Upper lobe of right lung (tissue), 1 donor: ENCODE data around the gene AP3B1. TPM values are rescaled to one million over a fixed set of nuclear protein-coding genes. Genes with fewer than 3 reads are reported as not detected.
A peak's percentile ranks its signal among the peaks of the same experiment; 100 is the strongest.

Experiments
- ATAC-seq: fragments of 200-7000 bp; cut with Tn5 transposase; one replicate; pipeline ENCODE4 v1.9.1; 2020; ENCODE audit warnings: mild to moderate bottlenecking, moderate library complexity
- DNase-seq: peaks from one replicate; pipeline ENCODE4 v3.0.0-alpha.2; 2020
- H3K27ac ChIP-seq: fragments of 200-600 bp; one replicate; pipeline ENCODE4 v1.8.0; 2022
- H3K27me3 ChIP-seq: fragments of 200-600 bp; one replicate; pipeline ENCODE4 v1.8.0; 2022; ENCODE audit warnings: mild to moderate bottlenecking
- H3K36me3 ChIP-seq: fragments of 200-600 bp; one replicate; pipeline ENCODE4 v1.8.0; 2022
- H3K4me1 ChIP-seq: fragments of 200-600 bp; one replicate; pipeline ENCODE4 v1.8.0; 2022
- H3K4me3 ChIP-seq: fragments of 200-600 bp; one replicate; pipeline ENCODE4 v1.8.0; 2022; ENCODE audit warnings: mild to moderate bottlenecking
- H3K9me3 ChIP-seq: fragments of 200-600 bp; one replicate; pipeline ENCODE4 v1.8.0; 2022
- intact Hi-C: fragments of 100-400 bp; cut with DNase I; formaldehyde crosslinking; loops from one replicate; pipeline ENCODE4 v1.11.0; 2022
- total RNA-seq: library from RNA; stranded (reverse); fragmentation: NEBNext Ultra II Directional; extraction: Animal tissue kit (Norgen Biotek cat#: 25700); gene quantifications from one replicate; pipeline ENCODE4 v1.2.1, GENCODE V29; 2021
- TF ChIP-seq, protein P1 (sequence below): fragments of 200-600 bp; IDR thresholded peaks from one replicate; pipeline ENCODE4 v1.8.0; 2022; ENCODE audit warnings: antibody characterized with exemption
- donor health status: DM: no; HTN: yes; CAD: no; lungs with severe emphysema.

AP3B1 gene
- total RNA-seq, 1 donor from 2014 or later, result 32.9 TPM

GRCh38 chr5:78295035-78295961 is 800 bp upstream of the AP3B1 start:
- ATAC-seq, result peak; percentile 58
- Histone ChIP-seq H3K4me3 (peak overlapping the region; percentile 90), H3K27me3 (no peaks in the 10 kb centered on the region), H3K4me1 (peaks cover 6% of the 10 kb centered on the region), H3K36me3 (no peaks in the 10 kb centered on the region), H3K9me3 (no peaks in the 10 kb centered on the region), H3K27ac (peak overlapping the region; percentile 94)
- peak; percentile 75 for DNase-seq
- TF ChIP-seq, protein P1, sequence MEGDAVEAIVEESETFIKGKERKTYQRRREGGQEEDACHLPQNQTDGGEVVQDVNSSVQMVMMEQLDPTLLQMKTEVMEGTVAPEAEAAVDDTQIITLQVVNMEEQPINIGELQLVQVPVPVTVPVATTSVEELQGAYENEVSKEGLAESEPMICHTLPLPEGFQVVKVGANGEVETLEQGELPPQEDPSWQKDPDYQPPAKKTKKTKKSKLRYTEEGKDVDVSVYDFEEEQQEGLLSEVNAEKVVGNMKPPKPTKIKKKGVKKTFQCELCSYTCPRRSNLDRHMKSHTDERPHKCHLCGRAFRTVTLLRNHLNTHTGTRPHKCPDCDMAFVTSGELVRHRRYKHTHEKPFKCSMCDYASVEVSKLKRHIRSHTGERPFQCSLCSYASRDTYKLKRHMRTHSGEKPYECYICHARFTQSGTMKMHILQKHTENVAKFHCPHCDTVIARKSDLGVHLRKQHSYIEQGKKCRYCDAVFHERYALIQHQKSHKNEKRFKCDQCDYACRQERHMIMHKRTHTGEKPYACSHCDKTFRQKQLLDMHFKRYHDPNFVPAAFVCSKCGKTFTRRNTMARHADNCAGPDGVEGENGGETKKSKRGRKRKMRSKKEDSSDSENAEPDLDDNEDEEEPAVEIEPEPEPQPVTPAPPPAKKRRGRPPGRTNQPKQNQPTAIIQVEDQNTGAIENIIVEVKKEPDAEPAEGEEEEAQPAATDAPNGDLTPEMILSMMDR, result peak; percentile 35
- intact Hi-C loops, result no loop called here

DNA sequence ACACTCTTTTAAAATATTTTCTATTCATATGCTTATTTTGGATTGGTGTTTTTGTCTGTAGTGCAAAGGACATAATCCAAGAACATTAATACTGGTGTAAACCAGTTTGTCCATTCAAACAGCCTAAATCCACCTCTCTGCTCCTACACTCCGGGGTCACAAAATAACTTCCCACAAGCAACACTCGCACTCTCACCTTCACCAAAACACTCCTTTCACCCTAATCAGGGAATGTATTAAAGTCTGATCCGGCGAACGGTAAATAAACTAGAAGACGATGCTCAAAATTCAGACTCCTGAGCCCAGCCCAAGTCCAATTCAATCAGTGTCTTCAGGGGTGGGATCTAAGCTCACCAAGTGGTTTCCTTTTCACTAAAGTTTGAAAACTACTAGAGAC is 649 bp downstream of the AP3B1 start:
- no peak for DNase-seq
- peak overlapping the region; percentile 90 for H3K4me3 ChIP-seq
- H3K36me3 ChIP-seq, result no peaks in the 10 kb centered on the region
- no peaks in the 10 kb centered on the region for H3K27me3 ChIP-seq
- no peak for ATAC-seq
- intact Hi-C loops, result no loop called here
- TF ChIP-seq, protein P1, result no peak
- peak overlapping the region; percentile 94 for H3K27ac ChIP-seq
- H3K9me3 ChIP-seq, result no peaks in the 10 kb centered on the region
- peaks cover 6% of the 10 kb centered on the region for H3K4me1 ChIP-seq

GRCh38 chr5:78291687-78292086 is 2.8 kb downstream of the AP3B1 start:
- intact Hi-C loops, result no loop called here

GRCh38 chr5:78289911-78290310 is 4.6 kb downstream of the AP3B1 start:
- no peaks in the 10 kb centered on the region for H3K36me3 ChIP-seq
- no peaks in the 10 kb centered on the region for H3K9me3 ChIP-seq
- no peak overlapping the region for H3K27ac ChIP-seq
- intact Hi-C loops, result no loop called here
- TF ChIP-seq, protein P1, result no peak
- no peak overlapping the region for H3K4me3 ChIP-seq
- DNase-seq (no peak), ATAC-seq (no peak)
- peaks cover 20% of the 10 kb centered on the region for H3K4me1 ChIP-seq
- H3K27me3 ChIP-seq, result no peaks in the 10 kb centered on the region

More at GRCh38 chr5:78291687-78292086, 2.8 kb downstream of the AP3B1 start:
- ATAC-seq (no peak), DNase-seq (no peak)
- no peaks in the 10 kb centered on the region for H3K36me3 ChIP-seq
- H3K9me3 ChIP-seq, result no peaks in the 10 kb centered on the region
- no peaks in the 10 kb centered on the region for H3K27me3 ChIP-seq
- H3K4me3 ChIP-seq, result no peak overlapping the region
- no peak overlapping the region for H3K27ac ChIP-seq
- TF ChIP-seq, protein P1, result no peak
- peaks cover 21% of the 10 kb centered on the region for H3K4me1 ChIP-seq

GRCh38 chr5:78288246-78288645 is 6.3 kb downstream of the AP3B1 start:
- DNase-seq (no peak), ATAC-seq (no peak)
- no peak overlapping the region for H3K27ac ChIP-seq
- no peaks in the 10 kb centered on the region for H3K9me3 ChIP-seq
- intact Hi-C loops, result no loop called here
- TF ChIP-seq, protein P1, result no peak
- H3K4me1 ChIP-seq, result peaks cover 20% of the 10 kb centered on the region
- no peaks in the 10 kb centered on the region for H3K36me3 ChIP-seq
- no peaks in the 10 kb centered on the region for H3K27me3 ChIP-seq
- no peak overlapping the region for H3K4me3 ChIP-seq
